IMR-90 (cell line): ENCODE measurements around the gene OSBPL1A. TPM values are rescaled to one million over a fixed set of nuclear protein-coding genes. Genes with fewer than 3 reads are reported as not detected.

Experiments
- ATAC-seq: fragments of 200-7000 bp; cut with Tn5 transposase; 2 replicates; pipeline ENCODE4 v1.9.1; 2020; ENCODE audit warnings: low read depth, mild to moderate bottlenecking, moderate library complexity
- BruUV-seq: library from RNA; stranded (reverse); fragments of 400-500 nt; replicated peaks from 2 replicates; lab custom pipeline; 2021; lab: Mats Ljungman, UMichigan
- CTCF ChIA-PET: fragments of 300-600 bp; formaldehyde crosslinking; extraction: SDS; loops from one replicate; lab custom pipeline; 2021; ENCODE audit warnings: antibody characterized with exemption; lab: Yijun Ruan, JAX
- POLR2A ChIA-PET: fragments of 300-600 bp; sonication (Branson Sonifier 250); formaldehyde crosslinking; loops from one replicate; lab custom pipeline; 2022; ENCODE audit warnings: antibody characterized with exemption; ENCODE audit not compliant: unreplicated experiment; lab: Charles Lee
- DNase-seq: peaks from one replicate; pipeline ENCODE4 v3.0.0; 2013
- H2AFZ ChIP-seq: replicated peaks from 2 replicates; pipeline ENCODE3; 2013; ENCODE audit warnings: low read length, mild to moderate bottlenecking; ENCODE audit not compliant: poor library complexity
- H2AK5ac ChIP-seq: 2 replicates; pipeline ENCODE4 v1.6.1; 2013; ENCODE audit warnings: low read depth, low read length, inconsistent platforms
- H2AK9ac ChIP-seq: replicated peaks from 2 replicates; pipeline ENCODE3; 2013; ENCODE audit warnings: mild to moderate bottlenecking, low read depth, low read length, moderate library complexity; ENCODE audit not compliant: poor library complexity
- H2BK120ac ChIP-seq: 2 replicates; pipeline ENCODE4 v1.6.1; 2013; ENCODE audit warnings: low read depth, low read length, inconsistent platforms
- H2BK15ac ChIP-seq: 3 replicates; pipeline ENCODE4 v1.6.1; 2013; ENCODE audit warnings: low read depth, low read length, inconsistent platforms
- H2BK20ac ChIP-seq: 2 replicates; pipeline ENCODE4 v1.6.1; 2013; ENCODE audit warnings: low read depth, mild to moderate bottlenecking, inconsistent platforms, low read length, moderate library complexity
- H2BK5ac ChIP-seq: 2 replicates; pipeline ENCODE4 v1.6.1; 2013; ENCODE audit warnings: mild to moderate bottlenecking, low read depth, low read length, inconsistent platforms; ENCODE audit not compliant: poor library complexity, severe bottlenecking
- H3K14ac ChIP-seq: replicated peaks from 2 replicates; pipeline ENCODE4 v1.6.1; 2013; ENCODE audit warnings: low read depth, low read length, inconsistent platforms
- H3K18ac ChIP-seq: 2 replicates; pipeline ENCODE4 v1.6.1; 2013; ENCODE audit warnings: low read depth, low read length, control low read depth
- H3K23ac ChIP-seq: 2 replicates; pipeline ENCODE4 v1.6.1; 2013; ENCODE audit warnings: low read depth, low read length, inconsistent platforms
- H3K27ac ChIP-seq: 2 replicates; pipeline ENCODE4 v1.5.1; 2013; ENCODE audit warnings: mild to moderate bottlenecking, control low read depth, low read length; ENCODE audit not compliant: insufficient read depth
- H3K27me3 ChIP-seq: 2 replicates; pipeline ENCODE4 v1.6.1; 2013; ENCODE audit warnings: low read length; ENCODE audit not compliant: control insufficient read depth, insufficient read depth
- H3K36me3 ChIP-seq: 2 replicates; pipeline ENCODE4 v1.6.1; 2013; ENCODE audit warnings: low read length, mixed read lengths; ENCODE audit not compliant: control insufficient read depth, insufficient read depth
- H3K4ac ChIP-seq: 2 replicates; pipeline ENCODE4 v1.6.1; 2013; ENCODE audit warnings: low read depth, low read length, inconsistent platforms
- H3K4me1 ChIP-seq: 2 replicates; pipeline ENCODE4 v1.6.1; 2013; ENCODE audit warnings: low read length, mixed read lengths; ENCODE audit not compliant: control insufficient read depth, insufficient read depth
- H3K4me2 ChIP-seq: 2 replicates; pipeline ENCODE4 v1.6.1; 2013; ENCODE audit warnings: low read depth, mild to moderate bottlenecking, control low read depth, low read length, moderate library complexity
- H3K4me3 ChIP-seq: 2 replicates; pipeline ENCODE4 v1.5.1; 2013; ENCODE audit warnings: low read depth, mild to moderate bottlenecking, control low read depth, low read length, moderate library complexity; ENCODE audit not compliant: insufficient read depth
- H3K56ac ChIP-seq: 2 replicates; pipeline ENCODE4 v1.6.1; 2013; ENCODE audit warnings: low read length, inconsistent platforms; ENCODE audit not compliant: insufficient read depth; ENCODE audit errors: extremely low read depth
- H3K79me1 ChIP-seq, 2 experiments: 2 replicates each; pipeline ENCODE4 v1.6.1; 2013; ENCODE audit warnings: low read length in 2 of 2, inconsistent platforms in 1 of 2, low read depth in 1 of 2
- H3K9ac ChIP-seq: 2 replicates; pipeline ENCODE4 v1.6.1; 2013; ENCODE audit warnings: low read depth, low read length, control low read depth
- H3K9me1 ChIP-seq: 2 replicates; pipeline ENCODE4 v1.6.1; 2013; ENCODE audit warnings: low read length, inconsistent platforms; ENCODE audit not compliant: insufficient read depth
- H3K9me3 ChIP-seq: 2 replicates; pipeline ENCODE4 v1.6.1; 2013; ENCODE audit warnings: low read length; ENCODE audit not compliant: control insufficient read depth, insufficient read depth
- H4K20me1 ChIP-seq: 2 replicates; pipeline ENCODE4 v1.6.1; 2013; ENCODE audit warnings: low read length, inconsistent platforms; ENCODE audit not compliant: insufficient read depth
- H4K5ac ChIP-seq: 2 replicates; pipeline ENCODE4 v1.6.1; 2013; ENCODE audit warnings: mild to moderate bottlenecking, low read depth, low read length, control low read depth
- H4K8ac ChIP-seq, 2 experiments: 2 replicates each; pipeline ENCODE4 v1.6.1; 2013; ENCODE audit warnings: low read depth in 2 of 2, low read length in 2 of 2, control low read depth in 1 of 2, inconsistent platforms in 1 of 2
- H4K91ac ChIP-seq: 2 replicates; pipeline ENCODE4 v1.6.1; 2013; ENCODE audit warnings: low read depth, low read length, inconsistent platforms; ENCODE audit not compliant: insufficient read depth
- BHLHE40 ChIP-seq: fragments of 150-350 bp; IDR thresholded peaks from 2 replicates; pipeline ENCODE4 v1.6.1; 2016; ENCODE audit warnings: mild to moderate bottlenecking, low read depth, low read length
- CEBPB ChIP-seq: IDR thresholded peaks from 2 replicates; pipeline ENCODE4 v1.6.1; 2012; ENCODE audit warnings: low read depth, low read length, improper control_type of control experiment
- WGBS, 2 experiments: methylation state at CpG; one replicate each; pipeline versions ENCODE4 v1.1.5 to v1.1.7; 2013; ENCODE audit warnings: missing lambda C conversion rate in 2 of 2; ENCODE audit not compliant: insufficient read length in 1 of 2; ENCODE audit errors: extremely low coverage in 2 of 2; 5-methylcytosine and 5-hydroxymethylcytosine counted together
- dilution Hi-C: fragments of 300-500 bp; cut with HindIII; formaldehyde crosslinking; loops from one replicate; pipeline ENCODE4 v1.14.3; 2018; ENCODE audit warnings: low sequenced_read_pairs; ENCODE audit not compliant: unreplicated experiment
- in situ Hi-C: fragments of 300-500 bp; cut with MboI; formaldehyde crosslinking; loops from 3 replicates; pipeline ENCODE4 v1.14.3; 2019; ENCODE audit warnings: low sequenced_read_pairs, inconsistent platforms, mixed read lengths
- intact Hi-C: fragments of 100-400 bp; cut with micrococcal nuclease; formaldehyde crosslinking; loops from 2 replicates; pipeline ENCODE4 v1.10.0; 2022
- polyA plus RNA-seq, 3 experiments: library from polyadenylated mRNA; depleted of rRNA; stranded (reverse); fragments of >200 nt; gene quantifications; 2 replicates each; pipeline ENCODE4 v1.2.3, GENCODE V29; 2012; ENCODE audit warnings: low replicate concordance in 1 of 3
- total RNA-seq: library from RNA; depleted of rRNA; stranded (reverse); fragments of >200 nt; gene quantifications from 2 replicates; pipeline ENCODE4 v1.2.3, GENCODE V29; 2012

OSBPL1A gene
- total and polyA plus RNA-seq, 2 of the 4 experiments (the other 2 are of a cell fraction): 29.4 to 70.4 TPM

DNA sequence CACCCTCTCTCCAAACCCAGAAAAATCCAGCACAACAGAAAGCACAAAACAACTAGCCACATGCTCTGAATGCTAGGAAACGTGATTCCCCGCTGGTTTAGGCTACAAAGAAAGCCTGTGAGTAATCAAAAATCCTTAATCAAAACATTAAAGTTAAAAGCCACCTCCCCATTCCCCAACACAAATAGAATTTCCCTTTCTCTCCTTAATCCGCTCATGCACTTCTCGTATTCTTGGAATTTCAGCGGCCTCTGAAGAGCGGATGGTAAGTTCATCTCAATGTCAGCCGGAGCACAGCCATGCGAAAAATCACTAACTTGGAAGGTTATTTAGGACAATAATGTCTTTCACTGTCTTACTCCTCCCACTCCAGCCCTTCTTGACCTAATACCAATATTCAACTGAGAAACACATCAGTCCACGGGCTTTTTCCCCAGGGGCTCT, 126.7 kb downstream of the OSBPL1A start:
- peak overlapping the region; percentile 19 to 27; a peak in 2 of 4 replicates for H4K8ac ChIP-seq
- peak overlapping the region; percentile 94 for H2AK9ac ChIP-seq
- peak overlapping the region; percentile 95 for H2AFZ ChIP-seq
- peak overlapping the region; percentile 92 for H3K4me3 ChIP-seq
- H2AK5ac ChIP-seq: no peak overlapping the region
- peak overlapping the region; percentile 74 for H3K27ac ChIP-seq
- 0% methylated on average over 3 of the region's 9 CpGs; no CpG with 5 or more reads in 1 of the 2 experiments for whole genome bisulfite sequencing, 2 experiments
- H3K9ac ChIP-seq: peak overlapping the region; percentile 66
- H4K5ac ChIP-seq: no peak overlapping the region
- intact Hi-C loops (loop anchor here (1.0 to 5.0 kb wide), 2 partner anchors 51 to 95 kb away; no protein-coding TSS in a partner anchor), dilution Hi-C loops (no loop called here), in situ Hi-C loops (no loop called here)
- H3K36me3 ChIP-seq: no peaks in the 10 kb centered on the region
- H4K91ac ChIP-seq: peak overlapping the region; percentile 23; the same call in 1 of the 2 replicates
- peaks cover 11 to 27% of the 10 kb centered on the region in 2 experiments; a peak in 3 of 4 replicates for H3K79me1 ChIP-seq
- TF ChIP-seq CEBPB: no peak
- peak; percentile 79 for TF ChIP-seq BHLHE40
- peak overlapping the region; percentile 62 for H3K4ac ChIP-seq
- CTCF ChIA-PET: interaction anchor here (1.0 to 1.2 kb wide), 2 partner anchors 89 to 94 kb away, joined by 3 to 5 read pairs; no protein-coding TSS in a partner anchor
- H3K56ac ChIP-seq: peak overlapping the region; percentile 55; the same call in 1 of the 2 replicates
- no TSS peak for BruUV-seq
- peaks cover 9% of the 10 kb centered on the region; the same call in 1 of the 2 replicates for H4K20me1 ChIP-seq
- H3K4me2 ChIP-seq: peak overlapping the region; percentile 93
- H2BK120ac ChIP-seq: peak overlapping the region; percentile 65
- DNase-seq (peak; percentile 63), ATAC-seq (peak; percentile 40)
- peaks cover 8% of the 10 kb centered on the region; the same call in 1 of the 2 replicates for H3K4me1 ChIP-seq
- H2BK15ac ChIP-seq: peak overlapping the region; percentile 55; the same call in 1 of the 3 replicates
- peak overlapping the region; percentile 15; the same call in 1 of the 2 replicates for H3K23ac ChIP-seq
- H3K18ac ChIP-seq: peak overlapping the region; percentile 65
- POLR2A ChIA-PET: no interaction called here
- no peak overlapping the region for H2BK20ac ChIP-seq
- H3K9me1 ChIP-seq: peaks cover 7% of the 10 kb centered on the region
- no peaks in the 10 kb centered on the region for H3K9me3 ChIP-seq
- peak overlapping the region; percentile 10; the same call in 1 of the 2 replicates for H3K14ac ChIP-seq
- peak overlapping the region; percentile 89 for H2BK5ac ChIP-seq
- no peaks in the 10 kb centered on the region for H3K27me3 ChIP-seq
